22Rv1 (cell line): ENCODE data around the gene ARID1A.

Source experiments
- CTCF ChIP-seq: fragments of 450-650 bp; IDR thresholded peaks from 2 replicates; pipeline ENCODE4 v1.5.1; 2017; ENCODE audit warnings: mild to moderate bottlenecking
- ZFX ChIP-seq: fragments of 450-650 bp; IDR thresholded peaks from 2 replicates; pipeline ENCODE4 v1.6.1; 2017; ENCODE audit warnings: antibody characterized with exemption, borderline replicate concordance

GRCh38 chr1:26730695-26731094 is 34.9 kb downstream of the ARID1A start:
- TF ChIP-seq CTCF (no peak), ZFX (no peak)
